Omental fat pad (tissue), 4 donors: ENCODE results near the gene PIGQ. TPM values are rescaled to one million over a fixed set of nuclear protein-coding genes. Genes with fewer than 3 reads are reported as not detected.

ENCODE experiments used
- ATAC-seq: fragments of 150-250 bp; one replicate; pipeline ENCODE4 v1.9.1; 2016; ENCODE audit warnings: mild to moderate bottlenecking, moderate library complexity; ENCODE audit not compliant: low FRiP score
- DNase-seq: peaks from one replicate; pipeline ENCODE4 v3.0.0-alpha.2; 2019; ENCODE audit warnings: low spot score
- total RNA-seq, 4 donors: library from RNA; depleted of rRNA; stranded (reverse); fragments of >200 nt; gene quantifications; one replicate each; pipeline ENCODE4 v1.1.0, GENCODE V29; 2016
- TF ChIP-seq, protein P1 (sequence below), 3 donors: fragments of 450-650 bp; IDR thresholded peaks; one replicate each; pipeline ENCODE4 v1.5.1; 2016 to 2017; ENCODE audit warnings: antibody characterized with exemption in 3 of 3, mild to moderate bottlenecking in 3 of 3, moderate library complexity in 2 of 3

Gene PIGQ
- total RNA-seq, 4 donors from 2014 or later, result 22.0 to 25.1 (median 23.8) TPM

DNA sequence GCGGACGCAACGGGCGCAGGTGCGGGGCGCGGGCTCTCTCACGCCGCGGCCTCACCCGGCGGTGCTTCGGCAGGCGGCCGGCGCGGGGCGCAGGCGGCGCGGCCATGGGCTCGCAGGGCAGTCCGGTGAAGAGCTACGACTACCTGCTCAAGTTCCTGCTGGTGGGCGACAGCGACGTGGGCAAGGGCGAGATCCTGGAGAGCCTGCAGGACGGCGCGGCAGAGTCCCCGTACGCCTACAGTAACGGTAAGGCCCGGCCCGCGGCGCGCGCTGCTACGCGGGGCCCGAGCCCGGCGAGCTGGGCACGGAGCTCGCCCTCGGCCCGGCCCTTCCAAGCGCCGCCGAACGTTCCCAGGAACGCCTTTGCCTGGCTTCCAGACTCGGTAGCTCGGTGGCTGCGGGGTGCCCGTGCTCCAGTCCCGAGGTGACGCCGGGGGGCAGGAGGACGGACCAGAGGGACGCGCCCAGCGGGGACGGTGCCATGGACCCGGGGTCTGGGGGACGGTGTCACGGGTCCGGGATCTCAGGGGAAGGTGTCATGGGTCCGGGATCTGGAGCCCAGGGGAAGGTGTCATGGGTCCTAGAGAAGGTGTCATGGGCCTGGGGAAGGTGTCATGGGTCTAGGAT lies 20.5 kb downstream of the PIGQ start:
- TF ChIP-seq, protein P1, sequence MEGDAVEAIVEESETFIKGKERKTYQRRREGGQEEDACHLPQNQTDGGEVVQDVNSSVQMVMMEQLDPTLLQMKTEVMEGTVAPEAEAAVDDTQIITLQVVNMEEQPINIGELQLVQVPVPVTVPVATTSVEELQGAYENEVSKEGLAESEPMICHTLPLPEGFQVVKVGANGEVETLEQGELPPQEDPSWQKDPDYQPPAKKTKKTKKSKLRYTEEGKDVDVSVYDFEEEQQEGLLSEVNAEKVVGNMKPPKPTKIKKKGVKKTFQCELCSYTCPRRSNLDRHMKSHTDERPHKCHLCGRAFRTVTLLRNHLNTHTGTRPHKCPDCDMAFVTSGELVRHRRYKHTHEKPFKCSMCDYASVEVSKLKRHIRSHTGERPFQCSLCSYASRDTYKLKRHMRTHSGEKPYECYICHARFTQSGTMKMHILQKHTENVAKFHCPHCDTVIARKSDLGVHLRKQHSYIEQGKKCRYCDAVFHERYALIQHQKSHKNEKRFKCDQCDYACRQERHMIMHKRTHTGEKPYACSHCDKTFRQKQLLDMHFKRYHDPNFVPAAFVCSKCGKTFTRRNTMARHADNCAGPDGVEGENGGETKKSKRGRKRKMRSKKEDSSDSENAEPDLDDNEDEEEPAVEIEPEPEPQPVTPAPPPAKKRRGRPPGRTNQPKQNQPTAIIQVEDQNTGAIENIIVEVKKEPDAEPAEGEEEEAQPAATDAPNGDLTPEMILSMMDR (IDR thresholded peaks at IDR 0.05), result no peak
- DNase-seq, result no peak
- peak; percentile 14 for ATAC-seq

- TF ChIP-seq, protein P1 (IDR thresholded peaks at IDR 0.05), result no peak
- ATAC-seq (no peak), DNase-seq (no peak)
Observed at GRCh38 chr16:590815-591200, 21.0 kb downstream of the PIGQ start.

DNA sequence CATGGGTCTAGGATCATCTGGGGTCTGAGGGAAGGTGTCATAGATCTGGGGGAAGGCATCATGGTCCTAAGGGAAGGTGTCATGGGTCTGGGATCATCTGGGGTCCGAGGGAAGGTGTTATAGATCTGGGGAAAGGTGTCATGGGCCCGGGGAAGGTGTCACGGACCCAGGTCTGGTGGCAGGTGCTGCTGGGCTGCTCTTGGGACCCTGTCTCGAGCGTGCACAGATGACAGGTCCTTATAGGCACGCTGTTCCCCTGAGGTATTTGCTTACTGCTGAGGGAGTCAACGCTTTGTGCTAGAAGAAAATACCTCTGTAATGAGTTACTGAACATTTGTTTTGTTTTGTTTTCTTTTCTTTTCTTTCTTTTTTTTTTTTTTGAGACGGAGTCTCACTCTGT lies 21.5 kb downstream of the PIGQ start:
- DNase-seq, result no peak
- TF ChIP-seq, protein P1 (IDR thresholded peaks at IDR 0.05), result no peak
- no peak for ATAC-seq

DNA sequence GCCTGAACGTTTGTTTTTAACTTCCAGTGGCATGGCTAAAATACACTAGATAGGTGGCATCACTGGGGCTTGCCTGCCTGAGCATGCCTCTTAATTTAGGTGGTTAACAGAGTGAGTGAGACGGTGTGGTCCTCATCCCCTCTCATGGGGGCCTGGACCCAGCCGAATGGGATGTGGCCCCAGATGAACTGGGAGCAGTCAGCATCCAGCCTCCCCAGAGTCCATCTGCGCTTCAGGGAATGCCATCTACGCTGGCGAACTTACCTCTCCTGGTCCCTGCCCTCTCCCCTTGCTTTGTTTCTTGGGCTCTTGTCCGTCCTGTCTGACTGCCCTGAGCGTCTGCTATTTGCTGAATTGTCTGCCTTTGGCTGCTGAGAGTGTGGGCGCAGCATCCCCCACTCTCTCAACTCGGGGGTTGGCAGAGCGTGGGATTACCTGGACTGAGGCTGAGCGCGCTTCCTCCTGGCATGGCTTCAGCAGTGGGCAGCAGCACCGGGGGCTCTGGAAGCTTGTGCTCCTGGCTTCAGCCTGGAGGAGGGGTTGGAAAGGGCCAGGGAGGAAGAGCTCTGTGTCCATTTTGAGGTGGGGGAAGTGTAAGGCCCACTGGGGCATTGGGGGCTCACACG lies 22.2 kb downstream of the PIGQ start:
- ATAC-seq, result no peak
- no peak for DNase-seq
- TF ChIP-seq, protein P1 (IDR thresholded peaks at IDR 0.05), result no peak

- ATAC-seq (no peak), DNase-seq (no peak)
- TF ChIP-seq, protein P1 (IDR thresholded peaks at IDR 0.05), result no peak
Observed at GRCh38 chr16:592518-593306, 22.9 kb downstream of the PIGQ start.

GRCh38 chr16:593406-593805 lies 23.6 kb downstream of the PIGQ start:
- TF ChIP-seq, protein P1 (IDR thresholded peaks at IDR 0.05), result no peak
- ATAC-seq (no peak), DNase-seq (no peak)
